HG03045 (cell line): Measurements from ENCODE around the gene MYOM3.

Experiments
- ATAC-seq: cut with Tn5 transposase; IDR thresholded peaks from one replicate; pipeline ENCODE4 v1.9.1; 2021; ENCODE audit warnings: mild to moderate bottlenecking, moderate library complexity; ENCODE audit not compliant: unreplicated experiment

The MYOM3 gene

DNA sequence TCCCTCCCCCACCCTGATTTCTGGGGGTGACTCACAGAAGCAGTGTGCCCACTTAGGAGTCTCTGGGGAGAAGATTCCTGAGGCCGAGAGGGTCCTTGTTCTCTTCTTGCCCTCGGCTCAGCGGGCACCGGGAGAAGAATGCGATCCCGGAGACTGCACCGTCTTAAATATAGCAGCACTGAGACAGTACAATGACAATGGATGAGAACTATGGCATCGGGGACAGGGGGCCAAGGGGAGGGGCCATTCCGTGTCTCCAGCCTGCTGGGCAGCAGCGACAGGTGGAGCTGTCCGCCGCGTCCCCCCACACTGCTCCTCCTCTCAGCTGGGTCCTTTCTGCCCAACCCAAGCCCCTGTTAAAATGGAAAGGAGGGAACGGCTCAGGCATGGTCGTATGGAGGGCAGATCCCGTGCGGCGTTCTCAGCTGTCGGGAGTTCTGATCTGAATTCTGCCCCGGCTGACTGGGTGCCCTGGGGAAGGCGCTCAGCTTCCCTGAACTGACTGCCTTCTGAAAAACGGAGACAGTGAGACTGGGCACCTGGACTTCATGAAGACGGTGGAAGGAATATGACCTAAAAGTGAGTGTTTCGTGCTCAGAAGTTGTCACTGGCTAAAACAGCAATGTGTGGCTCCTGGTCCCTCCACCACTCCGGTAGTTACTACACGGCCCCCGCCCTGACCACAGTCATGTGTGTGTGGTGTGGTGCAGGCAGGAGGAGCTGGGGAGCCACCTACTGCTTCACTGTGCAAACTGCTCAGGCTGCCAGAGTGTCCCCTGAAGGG, at the start of gene MYOM3:
Gene MYOM3 (minus strand): TSS at position 140 of the 784 bp plus-strand sequence. CDS start 3,499 bp downstream, outside the sequence.
- ATAC-seq: no peak

DNA sequence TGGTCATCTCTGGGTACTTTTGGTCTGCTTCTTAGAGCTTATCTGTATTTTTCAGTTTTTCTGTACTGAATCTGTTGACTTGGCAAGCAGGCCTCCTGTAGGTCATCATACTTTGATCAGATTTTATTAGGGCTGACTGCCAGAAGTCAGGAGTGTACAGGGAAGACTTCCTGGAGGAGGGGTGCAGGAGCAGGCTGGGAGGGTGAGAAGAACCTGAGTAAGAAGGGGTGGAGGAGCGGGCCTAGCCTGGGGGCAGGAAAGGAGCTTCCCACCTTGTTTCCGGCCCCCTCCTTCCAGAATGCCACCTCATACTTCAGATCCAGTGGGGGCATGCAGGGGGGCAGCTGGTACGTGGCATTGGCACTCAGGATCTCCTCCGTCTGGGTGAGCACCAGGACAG, 49.3 kb upstream of the MYOM3 start:
- ATAC-seq: no peak

- ATAC-seq: no peak
Measured at GRCh38 chr1:24159366-24159765, 47.4 kb upstream of the MYOM3 start.

GRCh38 chr1:24157918-24158481, 46.1 kb upstream of the MYOM3 start:
- no peak for ATAC-seq

- no peak for ATAC-seq
Measured at GRCh38 chr1:24156542-24157260, 44.8 kb upstream of the MYOM3 start.

DNA sequence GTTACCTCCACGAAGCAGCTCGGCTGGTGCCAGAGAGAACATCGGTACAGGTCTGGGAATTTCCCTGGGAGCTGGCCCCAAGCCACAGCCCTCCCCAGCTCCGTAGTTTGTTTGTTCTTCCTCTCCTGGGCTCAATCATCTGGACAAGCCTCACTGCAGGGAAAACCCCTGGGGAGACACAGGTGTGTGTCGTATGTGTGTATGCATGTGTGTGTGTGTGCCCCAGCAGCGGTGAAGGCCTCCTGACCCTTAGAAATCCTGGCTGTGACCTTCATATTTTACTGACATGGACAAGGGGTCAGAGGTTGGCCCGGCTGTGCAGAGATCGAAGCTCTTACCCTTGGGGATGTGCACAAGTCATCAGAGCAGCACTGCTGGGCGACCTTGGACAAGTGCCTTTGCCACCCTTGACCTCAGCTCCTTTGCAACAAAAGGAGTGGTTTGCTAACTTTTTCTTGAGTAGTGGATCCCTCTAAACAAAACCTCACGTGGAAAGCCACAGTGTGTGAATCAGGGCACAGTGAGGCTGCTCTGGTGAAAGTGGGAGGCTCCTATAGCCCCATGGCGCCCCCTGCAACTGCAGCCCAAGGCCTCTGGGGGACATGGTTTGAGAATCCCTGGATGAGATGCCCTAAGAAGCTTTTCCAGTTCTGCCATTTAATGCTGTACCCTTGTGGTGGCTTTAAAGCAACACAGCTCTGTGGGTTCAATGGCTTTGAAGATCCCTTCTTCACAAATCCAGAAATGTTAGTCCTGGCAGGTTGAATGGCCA, 43.3 kb upstream of the MYOM3 start:
- no peak for ATAC-seq

- no peak for ATAC-seq
Measured at GRCh38 chr1:24154215-24154614, 42.3 kb upstream of the MYOM3 start.

GRCh38 chr1:24152631-24153494, 40.9 kb upstream of the MYOM3 start:
- ATAC-seq: no peak

- ATAC-seq: no peak
Measured at GRCh38 chr1:24151175-24151533, 39.2 kb upstream of the MYOM3 start.

DNA sequence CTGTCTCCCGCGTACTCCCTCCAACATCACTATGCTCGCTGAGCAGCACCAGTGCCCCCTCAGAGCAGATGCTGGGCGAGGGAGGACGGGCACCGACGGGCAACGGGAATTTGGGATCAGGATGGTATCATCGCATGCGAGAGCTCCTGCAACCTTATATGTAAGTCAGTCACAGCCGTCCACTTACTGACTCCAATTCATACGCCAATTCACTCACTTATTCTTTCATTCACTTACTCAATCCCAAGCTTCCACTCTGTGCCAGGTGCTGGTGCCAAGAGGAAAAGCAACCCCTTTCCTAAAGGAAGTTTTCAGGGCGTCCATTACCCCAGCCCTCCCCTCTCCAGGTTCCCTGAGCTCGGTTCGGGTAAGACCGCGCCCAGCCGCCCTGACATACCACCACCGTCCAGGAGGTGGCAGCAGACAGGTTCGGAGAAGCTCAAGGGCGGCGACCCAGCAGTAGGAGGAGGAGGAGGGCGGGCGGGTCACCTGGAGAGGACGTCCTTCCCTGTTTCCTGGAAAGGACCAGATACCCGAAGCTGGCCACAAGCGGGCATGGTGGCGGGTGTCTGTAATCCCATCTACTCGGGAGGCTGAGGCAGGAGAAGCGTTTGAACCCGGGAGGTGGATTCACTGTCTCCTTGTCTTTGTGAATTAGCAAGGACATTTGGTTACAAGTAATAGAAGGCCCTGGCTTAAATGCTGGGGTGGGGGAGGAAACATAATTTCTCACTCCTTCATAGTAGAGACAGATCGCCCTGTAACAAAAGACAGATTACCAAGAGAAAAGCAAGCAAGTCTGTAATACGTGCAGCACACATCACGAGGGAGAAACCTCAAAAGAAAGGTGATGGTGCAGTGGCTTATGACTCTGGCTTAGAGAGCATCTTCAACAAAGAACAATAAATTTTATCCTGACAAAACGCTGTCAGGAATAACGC, 38.6 kb upstream of the MYOM3 start:
- ATAC-seq: peak; percentile 77

DNA sequence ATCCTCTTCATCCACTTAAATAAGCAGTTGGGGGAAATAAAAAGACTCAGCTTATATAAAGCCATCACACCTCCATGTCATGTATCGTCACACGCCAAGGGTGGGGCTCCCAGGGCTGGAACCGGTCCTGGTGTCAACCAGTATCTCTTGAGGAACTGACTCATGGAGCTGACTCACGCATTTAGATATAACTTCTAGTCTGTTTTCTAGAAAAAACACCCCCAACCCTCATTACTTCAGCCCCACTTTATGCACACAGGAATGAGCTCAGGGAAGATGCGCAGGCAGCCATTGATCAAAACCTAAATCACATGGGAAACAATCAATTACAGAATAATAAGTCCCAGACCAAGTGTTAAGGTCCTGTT, 37.9 kb upstream of the MYOM3 start:
- ATAC-seq: no peak

DNA sequence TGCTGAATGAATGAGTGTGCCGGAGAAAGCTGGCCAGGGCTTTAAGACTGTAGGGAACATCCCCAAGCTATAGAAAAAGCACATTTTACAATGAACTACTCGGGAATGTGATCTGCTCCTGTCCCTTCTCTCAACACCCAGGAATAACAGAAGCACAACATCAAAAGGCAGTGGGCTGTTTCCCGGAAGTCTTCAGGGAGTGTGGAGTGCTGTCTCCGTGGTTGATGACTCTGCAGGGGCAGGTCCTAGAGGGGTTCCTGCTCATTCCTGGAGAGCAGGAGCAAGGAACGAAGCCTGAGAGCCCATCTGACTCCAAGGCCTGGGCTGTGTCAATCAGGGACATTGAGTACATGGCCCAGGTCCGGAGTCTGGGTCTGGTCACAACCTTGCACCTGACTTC, 35.9 kb upstream of the MYOM3 start:
- ATAC-seq: no peak

GRCh38 chr1:24147194-24147593, 35.3 kb upstream of the MYOM3 start:
- no peak for ATAC-seq

DNA sequence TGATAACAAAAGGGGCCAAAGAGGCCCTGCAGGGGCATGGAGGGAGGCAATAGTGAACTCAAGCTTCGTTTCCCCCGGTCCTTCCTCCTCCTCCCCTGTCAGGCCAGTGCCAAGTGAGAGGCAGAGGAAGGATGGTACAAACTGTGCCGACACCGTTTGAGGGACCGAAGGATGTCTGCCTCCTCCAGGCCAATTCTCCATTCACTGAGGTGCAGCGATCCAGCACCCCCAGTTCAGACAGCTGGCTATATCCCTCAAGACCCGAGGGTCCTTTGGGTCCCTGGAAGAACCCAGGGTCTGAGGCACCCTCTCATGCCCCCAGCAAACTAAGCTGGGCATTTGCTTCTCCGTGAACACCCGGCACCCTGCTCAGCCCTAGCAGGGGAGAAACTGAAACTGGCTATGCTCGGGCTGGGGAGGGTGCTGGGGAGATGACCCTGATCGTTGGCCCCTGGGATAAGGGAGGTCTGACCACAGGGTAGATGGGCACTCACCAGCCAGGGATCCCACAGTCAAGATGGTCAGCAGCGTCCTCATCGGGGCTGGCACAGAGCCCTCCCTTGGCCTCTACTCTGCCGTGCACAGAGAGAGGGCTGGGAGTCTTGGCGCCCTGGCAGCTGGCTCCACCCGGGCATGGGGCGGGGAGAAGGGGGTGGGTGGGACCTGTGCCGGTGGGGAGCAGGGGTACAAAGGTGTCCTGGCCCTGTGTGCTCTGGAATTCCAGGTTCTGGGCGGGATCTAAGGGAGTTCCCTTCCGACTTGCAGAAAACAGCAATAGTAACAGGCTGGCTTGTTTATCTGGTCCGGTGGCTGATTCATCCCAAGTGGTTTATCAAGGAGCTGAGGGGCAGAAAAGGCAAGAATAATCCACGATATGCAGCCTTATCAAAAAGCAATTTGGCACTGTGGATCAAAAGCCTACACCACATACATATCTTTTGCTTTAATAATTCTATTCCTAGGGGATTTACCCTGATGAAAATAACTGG, 30.9 kb upstream of the MYOM3 start, which contains the start of gene IL22RA1:
Gene IL22RA1 (minus strand): TSS at position 595 of the 989 bp plus-strand sequence. CDS start 58 bp downstream, at position 537.
- no peak for ATAC-seq

GRCh38 chr1:24141311-24141997, 29.5 kb upstream of the MYOM3 start:
- ATAC-seq: no peak

GRCh38 chr1:24140741-24141181, 28.8 kb upstream of the MYOM3 start:
- no peak for ATAC-seq

DNA sequence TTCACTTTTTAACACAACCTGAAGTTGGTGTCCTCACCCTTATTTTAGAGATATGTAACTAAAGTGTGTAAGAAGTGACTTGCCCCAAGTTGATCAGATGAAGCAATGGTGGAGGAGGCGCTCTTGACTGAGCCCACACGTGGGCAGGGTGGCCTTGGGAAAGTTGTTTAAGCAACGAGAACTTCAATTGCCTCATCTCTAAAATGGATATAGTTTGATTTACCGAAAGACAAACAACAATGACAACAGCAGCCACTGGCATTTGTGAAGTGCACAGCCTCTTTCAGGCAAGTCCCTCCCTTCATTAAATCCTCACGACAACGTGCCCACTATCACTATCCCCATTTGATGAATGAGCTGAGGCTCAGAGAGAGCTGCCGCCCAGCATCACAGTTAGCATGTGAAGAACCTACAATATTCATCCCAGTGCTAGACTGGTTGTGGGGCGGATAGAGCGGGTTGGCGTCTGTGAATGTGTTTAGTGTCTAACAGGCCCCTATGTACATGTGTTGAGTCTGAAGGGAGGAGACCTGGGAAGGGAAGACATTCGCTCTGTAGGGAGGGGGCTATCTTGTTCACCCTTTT, 28.0 kb upstream of the MYOM3 start:
- ATAC-seq: no peak
